ENCODE measurements around the gene TRIM52.
"Not testable (repeated sequence)": the region's sequence is repeated elsewhere in the genome, so short reads cannot be mapped to it uniquely, and the experiment has no call there.

The TRIM52 gene

GRCh38 chr5:181214249-181214648, 46.7 kb downstream of the TRIM52 start:
- not testable (repeated sequence) for DNase-seq (ENCODE audit: low spot score)

DNA sequence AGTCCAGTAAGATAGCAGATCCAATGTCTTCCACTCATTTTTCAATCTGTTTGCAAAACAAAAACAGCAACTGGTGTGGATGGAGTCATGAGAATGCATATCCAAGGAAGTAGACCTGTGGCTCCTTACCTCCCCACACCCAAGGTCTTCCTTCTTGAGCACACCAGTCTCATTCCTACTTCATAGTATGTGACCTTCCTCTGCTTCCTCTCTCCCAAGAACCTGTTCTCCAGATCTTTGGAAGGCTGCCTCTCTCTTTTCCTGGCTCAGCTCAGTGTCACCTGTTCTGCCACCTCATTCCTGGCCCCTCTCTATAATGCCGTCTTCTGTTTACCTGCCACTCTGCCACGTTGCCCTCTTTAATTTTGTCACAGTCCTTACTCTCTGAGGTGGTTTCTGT, 48.0 kb downstream of the TRIM52 start:
- DNase-seq (ENCODE audit: low spot score): no peak

GRCh38 chr5:181212080-181212479, 48.9 kb downstream of the TRIM52 start:
- no peak for DNase-seq (ENCODE audit: low spot score)

DNA sequence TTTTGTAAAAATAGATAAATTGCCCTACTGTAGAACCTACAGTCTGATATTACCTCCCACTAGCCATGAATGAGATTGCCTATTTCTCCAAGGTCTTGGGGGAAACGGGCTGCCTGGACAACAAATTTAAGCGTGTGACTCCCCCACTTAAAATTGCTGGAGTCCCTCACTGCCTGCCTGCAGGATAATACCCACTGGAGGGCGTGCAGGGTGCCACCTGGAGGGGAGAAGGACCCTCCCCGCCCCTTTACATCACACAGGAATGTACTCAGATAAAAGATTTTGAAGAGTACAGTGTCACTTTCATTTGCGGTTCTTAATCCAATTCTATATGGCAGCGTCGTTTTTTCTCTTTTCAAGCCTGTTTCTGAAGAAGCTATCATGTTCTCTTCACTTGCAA, 49.7 kb downstream of the TRIM52 start:
- no peak for DNase-seq (ENCODE audit: low spot score)

GRCh38 chr5:181210698-181211097, 50.2 kb downstream of the TRIM52 start:
- DNase-seq (ENCODE audit: low spot score): not testable (repeated sequence)

DNA sequence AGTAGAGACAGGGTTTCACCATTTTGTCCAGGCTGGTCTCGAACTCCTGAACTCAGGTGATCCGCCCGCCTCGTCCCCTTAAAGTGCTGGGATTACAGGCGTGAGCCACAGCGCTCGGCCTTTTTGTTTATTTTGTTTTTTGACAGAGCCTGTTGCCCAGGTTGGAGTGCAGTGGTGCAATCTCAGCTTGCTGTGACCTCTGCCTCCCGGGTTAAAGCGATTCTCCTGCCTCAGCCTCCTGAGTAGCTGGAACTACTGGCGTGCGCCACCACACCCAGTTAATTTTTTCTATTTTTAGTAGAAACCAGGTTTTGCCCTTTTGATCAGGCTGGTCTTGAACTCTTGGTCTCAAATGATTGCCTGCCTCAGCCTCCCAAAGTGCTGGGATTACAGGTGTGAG, 50.8 kb downstream of the TRIM52 start:
- not testable (repeated sequence) for DNase-seq (ENCODE audit: low spot score)

DNA sequence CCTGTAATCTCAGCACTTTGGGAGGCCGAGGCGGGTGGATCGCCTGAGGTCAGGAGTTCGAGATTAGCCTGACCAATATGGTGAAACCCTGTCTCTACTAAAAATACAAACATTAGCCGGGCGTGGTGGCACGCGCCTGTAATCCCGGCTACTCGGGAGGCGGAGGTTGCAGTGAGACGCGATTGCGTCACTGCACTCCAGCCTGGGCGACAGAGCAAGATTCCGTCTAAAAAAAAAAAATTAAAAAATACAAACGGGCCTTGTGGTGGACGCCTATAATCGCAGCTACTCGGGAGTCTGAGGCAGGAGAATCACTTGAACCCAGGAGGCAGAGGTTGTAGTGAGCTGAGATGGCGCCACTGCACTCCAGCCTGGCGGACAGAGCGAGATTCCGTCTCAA, 51.9 kb downstream of the TRIM52 start:
- not testable (repeated sequence) for DNase-seq (ENCODE audit: low spot score)

DNA sequence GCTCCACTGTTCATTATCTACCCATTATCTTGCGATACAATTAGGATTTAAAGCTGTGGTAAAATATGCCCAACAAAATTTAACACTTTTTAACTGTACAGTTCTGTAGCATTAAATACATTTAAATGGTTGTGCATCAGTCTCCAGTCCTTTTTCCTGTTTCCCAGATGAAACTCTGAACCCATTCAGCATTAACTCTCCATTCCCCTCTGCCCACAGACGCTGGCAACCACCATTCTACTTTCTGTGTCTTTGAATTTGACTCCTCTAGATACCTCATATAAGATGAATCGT, 53.0 kb downstream of the TRIM52 start:
- DNase-seq (ENCODE audit: low spot score): no peak

GRCh38 chr5:181207214-181207959, 53.6 kb downstream of the TRIM52 start:
- DNase-seq (ENCODE audit: low spot score): peak; percentile 85

DNA sequence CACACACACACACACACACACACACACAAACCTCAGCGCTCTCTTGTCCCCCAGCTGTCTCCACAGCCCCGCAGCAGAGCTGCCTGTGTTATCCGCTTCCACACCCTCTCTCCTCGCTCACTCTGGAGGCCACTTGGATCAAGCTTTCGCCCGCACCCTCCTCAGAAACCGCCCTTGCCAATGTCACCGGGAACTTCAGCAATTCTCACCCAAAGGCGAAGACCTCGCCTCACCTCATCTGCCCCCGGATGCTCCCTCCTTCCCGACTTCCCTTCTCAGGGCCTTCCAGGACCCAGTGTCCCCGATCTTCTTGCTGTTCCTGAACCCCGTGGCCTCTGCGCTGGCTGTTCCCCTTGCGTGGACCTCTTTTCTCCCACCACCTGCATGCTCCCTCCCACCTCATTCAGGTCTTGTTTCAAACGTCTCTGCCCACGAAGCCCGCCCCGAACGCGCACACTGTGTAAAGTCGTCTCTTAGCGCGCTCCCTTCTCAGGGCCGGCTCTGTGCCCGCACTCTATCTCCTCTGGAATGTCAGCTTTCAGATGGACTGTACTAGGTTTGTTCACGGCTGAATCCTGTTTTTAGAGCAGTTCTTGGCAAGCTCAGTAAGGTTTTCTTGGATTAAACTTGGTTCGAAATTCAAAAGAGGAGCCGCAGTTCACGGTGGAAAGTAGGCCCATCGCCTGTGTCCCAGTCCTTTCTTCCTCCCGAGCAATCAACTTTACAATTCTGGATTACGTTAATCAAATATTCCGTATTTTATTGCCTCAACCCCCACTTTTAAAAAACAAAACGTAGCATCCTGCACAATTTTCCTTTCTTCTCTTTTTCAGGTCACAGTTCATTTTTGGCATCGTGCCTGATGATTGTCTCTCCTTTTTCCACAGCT, 54.9 kb downstream of the TRIM52 start:
- DNase-seq (ENCODE audit: low spot score): no peak

Data from LoVo (cell line).